GM12891 (cell line): ENCODE measurements around the gene ORC4.
"Not testable (repeated sequence)": the region's sequence is repeated elsewhere in the genome, so short reads cannot be mapped to it uniquely, and the experiment has no call there.

Experiments
- DNase-seq: peaks from one replicate; pipeline ENCODE4 v3.0.0; 2011; ENCODE audit warnings: low spot score; ENCODE audit not compliant: insufficient read length
- FAIRE-seq: peaks from 2 replicates; lab custom pipeline; 2011; peaks lifted over from hg19 to GRCh38; lab: Jason Lieb, UNC
- PAX5 ChIP-seq: IDR thresholded peaks from 2 replicates; pipeline ENCODE4 v1.6.1; 2011; ENCODE audit warnings: low read length, moderate library complexity, mild to moderate bottlenecking; ENCODE audit not compliant: insufficient read depth, severe bottlenecking
- POLR2A ChIP-seq: IDR thresholded peaks from 2 replicates; pipeline ENCODE4 v1.6.1; 2011; ENCODE audit warnings: low read depth, low read length, control low read depth
- POLR2AphosphoS5 ChIP-seq: IDR thresholded peaks from 2 replicates; pipeline ENCODE4 v1.6.1; 2011; ENCODE audit warnings: low read depth, low read length, control low read depth
- POU2F2 ChIP-seq: IDR thresholded peaks from 2 replicates; pipeline ENCODE4 v1.6.1; 2011; ENCODE audit warnings: low read depth, mild to moderate bottlenecking, control low read depth, low read length, moderate library complexity
- SPI1 ChIP-seq: IDR thresholded peaks from 2 replicates; pipeline ENCODE4 v1.6.1; 2011; ENCODE audit warnings: low read depth, low read length, control low read depth
- TAF1 ChIP-seq: IDR thresholded peaks from 2 replicates; pipeline ENCODE4 v1.6.1; 2011; ENCODE audit warnings: low read depth, low read length, control low read depth

Gene ORC4

GRCh38 chr2:148021059-148021861 is 723 bp upstream of the ORC4 start, which contains the start of gene MBD5:
TSS of gene MBD5 (plus strand) at chr2:148021091.
- peak; percentile 3 for DNase-seq
- no peak for FAIRE-seq
- no peak for TF ChIP-seq POLR2A
- no peak for TF ChIP-seq POU2F2
- no peak; the same call in 1 of the 2 replicates for TF ChIP-seq POLR2AphosphoS5
- TF ChIP-seq TAF1 = peak; percentile 94

DNA sequence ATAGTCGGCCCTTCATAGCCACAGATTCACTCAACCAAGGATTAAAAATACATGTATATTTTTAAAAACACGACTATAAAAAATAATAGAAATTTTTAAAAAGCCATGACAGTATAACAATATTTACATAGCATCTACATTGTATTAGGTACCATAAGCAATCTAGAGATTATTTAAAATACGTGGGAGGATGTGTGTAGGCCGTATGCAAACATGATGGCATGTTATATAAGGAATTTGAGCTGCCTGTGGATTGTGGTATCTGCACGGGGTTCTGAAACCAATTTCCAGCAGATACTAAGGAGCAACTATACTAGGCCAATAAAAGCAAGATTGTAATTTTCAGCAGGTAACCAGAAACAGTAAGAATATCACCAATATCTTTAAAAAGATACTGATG is 5.9 kb downstream of the ORC4 start:
- no peak for FAIRE-seq
- DNase-seq = no peak
- TF ChIP-seq POU2F2 = no peak
- no peak for TF ChIP-seq TAF1
- no peak for TF ChIP-seq PAX5
- TF ChIP-seq SPI1 = no peak
- TF ChIP-seq POLR2A = no peak
- no peak for TF ChIP-seq POLR2AphosphoS5

DNA sequence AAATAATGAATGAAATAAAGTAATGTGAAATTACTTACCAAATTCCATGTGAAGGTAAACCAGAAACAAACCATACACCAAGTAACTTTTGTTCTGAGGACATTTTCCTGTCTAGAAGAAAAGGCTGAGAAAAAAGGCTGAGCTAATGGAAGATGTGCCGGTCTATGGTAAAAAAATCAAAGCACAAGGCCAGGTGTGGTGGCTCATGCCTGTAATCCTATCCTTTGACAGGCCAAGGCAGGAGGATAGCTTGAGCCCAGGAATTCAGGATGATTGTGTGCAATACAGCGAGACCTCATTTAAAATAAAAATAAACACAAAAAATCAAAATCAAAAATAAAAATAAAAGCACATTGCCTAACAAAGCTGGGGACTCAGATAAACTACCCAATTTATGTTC is 6.7 kb downstream of the ORC4 start:
- DNase-seq (no peak), FAIRE-seq (no peak)
- no peak for TF ChIP-seq POLR2A
- no peak for TF ChIP-seq POU2F2
- TF ChIP-seq POLR2AphosphoS5 = no peak
- no peak for TF ChIP-seq PAX5

- not testable (repeated sequence) for FAIRE-seq, DNase-seq
These were observed 12.1 kb downstream of the ORC4 start for GRCh38 chr2:148008411-148008810.

DNA sequence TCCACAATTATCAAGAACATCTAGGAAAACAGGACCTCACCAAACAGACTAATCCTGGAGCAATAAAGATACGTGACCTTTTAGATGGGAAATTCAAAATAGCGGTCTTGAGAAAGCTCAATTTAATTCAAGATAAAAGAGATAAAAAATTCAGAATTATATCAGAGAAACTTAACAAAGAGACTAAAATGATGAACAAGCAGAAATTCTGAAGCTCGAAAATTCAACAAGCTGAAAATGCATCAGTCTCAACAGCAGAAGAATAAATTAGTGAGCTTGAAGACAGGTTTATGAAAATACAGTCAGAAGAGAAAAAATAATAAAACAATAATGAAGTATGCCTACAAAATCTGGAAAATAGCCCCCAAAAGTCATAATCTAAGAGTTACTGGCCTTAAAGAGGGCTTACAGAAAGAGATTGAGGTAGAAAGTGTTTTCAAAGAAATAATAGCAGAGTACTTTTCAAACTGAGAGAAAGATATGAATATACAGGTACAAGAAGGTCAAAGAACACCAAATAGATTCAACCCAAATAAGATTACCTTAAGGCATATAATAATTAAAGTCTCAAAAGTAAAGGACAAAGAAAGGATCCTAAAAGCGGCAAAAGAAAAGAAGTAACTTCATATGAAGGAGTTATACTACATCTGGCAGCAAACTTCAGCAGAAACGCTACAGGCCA is 13.2 kb downstream of the ORC4 start:
- TF ChIP-seq TAF1 (no peak), POLR2AphosphoS5 (no peak), PAX5 (no peak), POLR2A (no peak), SPI1 (no peak), POU2F2 (no peak)
- FAIRE-seq (no peak), DNase-seq (no peak)

GRCh38 chr2:148006249-148007007 is 14.1 kb downstream of the ORC4 start:
- no peak for DNase-seq
- no peak for FAIRE-seq
- TF ChIP-seq PAX5 (no peak), POLR2AphosphoS5 (no peak), POU2F2 (no peak), SPI1 (no peak), POLR2A (no peak), TAF1 (no peak)

GRCh38 chr2:148002420-148002819 is 18.1 kb downstream of the ORC4 start:
- not testable (repeated sequence) for DNase-seq, FAIRE-seq

DNA sequence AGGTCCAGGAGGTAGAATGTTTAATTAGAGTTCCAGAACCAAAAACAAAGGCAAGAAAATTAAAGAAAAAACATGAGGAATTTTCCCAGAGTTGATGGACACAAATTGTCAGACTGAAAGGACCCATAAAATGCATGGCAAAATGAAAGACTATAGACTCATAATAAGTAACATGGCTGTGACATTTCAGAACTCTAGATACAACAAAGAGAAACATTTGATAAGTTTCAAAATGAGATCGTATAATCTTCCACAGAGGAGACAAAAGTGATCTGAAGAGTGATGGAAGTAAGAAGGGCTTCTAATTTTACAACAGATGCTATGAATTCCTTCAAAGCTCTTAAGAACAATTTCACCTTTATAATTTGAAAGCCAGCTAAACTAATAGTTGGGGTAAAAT is 20.4 kb downstream of the ORC4 start:
- FAIRE-seq = no peak
- no peak for DNase-seq
- TF ChIP-seq POLR2AphosphoS5 (no peak), PAX5 (no peak), SPI1 (no peak), POU2F2 (no peak), TAF1 (no peak), POLR2A (no peak)

DNA sequence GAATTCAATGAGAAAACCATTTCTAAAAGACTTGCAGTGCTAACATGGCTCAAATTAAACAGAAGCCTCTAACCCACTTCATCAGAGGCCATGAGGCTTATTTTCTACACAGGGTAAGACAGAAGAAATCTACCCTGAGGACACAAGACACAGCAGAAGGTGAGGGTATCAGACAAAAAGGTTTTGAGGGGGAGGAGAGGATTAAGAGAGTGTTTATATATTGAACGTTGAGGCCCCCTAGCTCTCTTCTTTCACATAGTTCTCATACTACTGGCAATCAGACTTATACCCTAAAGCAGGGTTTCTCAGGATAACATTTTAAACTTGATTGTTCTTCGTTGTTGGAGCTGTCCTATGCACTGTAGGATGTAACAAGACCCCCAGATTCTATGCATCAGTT is 21.4 kb downstream of the ORC4 start:
- no peak for DNase-seq
- peak; percentile 40 for FAIRE-seq
- TF ChIP-seq SPI1 = no peak
- TF ChIP-seq POLR2A = no peak
- TF ChIP-seq POU2F2 = no peak
- no peak for TF ChIP-seq TAF1
- TF ChIP-seq POLR2AphosphoS5 = no peak
- no peak for TF ChIP-seq PAX5

GRCh38 chr2:147998203-147998602 is 22.3 kb downstream of the ORC4 start:
- DNase-seq (no peak), FAIRE-seq (no peak)
- TF ChIP-seq POLR2AphosphoS5 = no peak
- no peak for TF ChIP-seq SPI1
- no peak for TF ChIP-seq PAX5
- no peak for TF ChIP-seq TAF1
- TF ChIP-seq POU2F2 = no peak
- TF ChIP-seq POLR2A = no peak
